H1 (cell line): ENCODE results near the gene TTI1. TPM values are rescaled to one million over a fixed set of nuclear protein-coding genes. Genes with fewer than 3 reads are reported as not detected.

Experiments used
- FOSL1 ChIP-seq: IDR thresholded peaks from 2 replicates; pipeline ENCODE4 v1.6.1; 2011; ENCODE audit warnings: mild to moderate bottlenecking, low read depth, low read length, moderate library complexity; ENCODE audit not compliant: insufficient read depth
- polyA plus RNA-seq, 7 experiments: library from polyadenylated mRNA; depleted of rRNA in 3 of 7; stranded (reverse) in 5 of 7; unstranded in 2 of 7; fragments of >200 nt in 5 of 7; fragments of 200-250 nt in 2 of 7; gene quantifications; 1 replicate in 5 of 7; 2 replicates in 1 of 7; 4 replicates in 1 of 7; pipeline versions ENCODE4 v1.2.1 to v1.2.3, GENCODE V29; 2011 to 2013; ENCODE audit warnings: missing spikeins in 2 of 7, mixed read lengths in 2 of 7
- total RNA-seq: library from RNA; stranded (reverse); fragmentation: NEBNext Ultra II Directional; extraction: Animal tissue kit (Norgen Biotek cat#: 25700); gene quantifications from 2 replicates; pipeline ENCODE4 v1.2.1, GENCODE V29; 2021
- TF ChIP-seq, protein P1 (sequence below): fragments of 300-600 bp; sonication (generic); IDR thresholded peaks from 2 replicates; pipeline ENCODE4 v1.7.1; 2012; ENCODE audit warnings: low read length, moderate library complexity, mild to moderate bottlenecking, inconsistent platforms; ENCODE audit not compliant: insufficient replicate concordance

The TTI1 gene
- total and polyA plus RNA-seq, 2 of the 8 experiments (the other 6 are each of a cell fraction or from before 2014, with no cell fraction given): 34.1 to 47.0 TPM

- TF ChIP-seq, protein P1, sequence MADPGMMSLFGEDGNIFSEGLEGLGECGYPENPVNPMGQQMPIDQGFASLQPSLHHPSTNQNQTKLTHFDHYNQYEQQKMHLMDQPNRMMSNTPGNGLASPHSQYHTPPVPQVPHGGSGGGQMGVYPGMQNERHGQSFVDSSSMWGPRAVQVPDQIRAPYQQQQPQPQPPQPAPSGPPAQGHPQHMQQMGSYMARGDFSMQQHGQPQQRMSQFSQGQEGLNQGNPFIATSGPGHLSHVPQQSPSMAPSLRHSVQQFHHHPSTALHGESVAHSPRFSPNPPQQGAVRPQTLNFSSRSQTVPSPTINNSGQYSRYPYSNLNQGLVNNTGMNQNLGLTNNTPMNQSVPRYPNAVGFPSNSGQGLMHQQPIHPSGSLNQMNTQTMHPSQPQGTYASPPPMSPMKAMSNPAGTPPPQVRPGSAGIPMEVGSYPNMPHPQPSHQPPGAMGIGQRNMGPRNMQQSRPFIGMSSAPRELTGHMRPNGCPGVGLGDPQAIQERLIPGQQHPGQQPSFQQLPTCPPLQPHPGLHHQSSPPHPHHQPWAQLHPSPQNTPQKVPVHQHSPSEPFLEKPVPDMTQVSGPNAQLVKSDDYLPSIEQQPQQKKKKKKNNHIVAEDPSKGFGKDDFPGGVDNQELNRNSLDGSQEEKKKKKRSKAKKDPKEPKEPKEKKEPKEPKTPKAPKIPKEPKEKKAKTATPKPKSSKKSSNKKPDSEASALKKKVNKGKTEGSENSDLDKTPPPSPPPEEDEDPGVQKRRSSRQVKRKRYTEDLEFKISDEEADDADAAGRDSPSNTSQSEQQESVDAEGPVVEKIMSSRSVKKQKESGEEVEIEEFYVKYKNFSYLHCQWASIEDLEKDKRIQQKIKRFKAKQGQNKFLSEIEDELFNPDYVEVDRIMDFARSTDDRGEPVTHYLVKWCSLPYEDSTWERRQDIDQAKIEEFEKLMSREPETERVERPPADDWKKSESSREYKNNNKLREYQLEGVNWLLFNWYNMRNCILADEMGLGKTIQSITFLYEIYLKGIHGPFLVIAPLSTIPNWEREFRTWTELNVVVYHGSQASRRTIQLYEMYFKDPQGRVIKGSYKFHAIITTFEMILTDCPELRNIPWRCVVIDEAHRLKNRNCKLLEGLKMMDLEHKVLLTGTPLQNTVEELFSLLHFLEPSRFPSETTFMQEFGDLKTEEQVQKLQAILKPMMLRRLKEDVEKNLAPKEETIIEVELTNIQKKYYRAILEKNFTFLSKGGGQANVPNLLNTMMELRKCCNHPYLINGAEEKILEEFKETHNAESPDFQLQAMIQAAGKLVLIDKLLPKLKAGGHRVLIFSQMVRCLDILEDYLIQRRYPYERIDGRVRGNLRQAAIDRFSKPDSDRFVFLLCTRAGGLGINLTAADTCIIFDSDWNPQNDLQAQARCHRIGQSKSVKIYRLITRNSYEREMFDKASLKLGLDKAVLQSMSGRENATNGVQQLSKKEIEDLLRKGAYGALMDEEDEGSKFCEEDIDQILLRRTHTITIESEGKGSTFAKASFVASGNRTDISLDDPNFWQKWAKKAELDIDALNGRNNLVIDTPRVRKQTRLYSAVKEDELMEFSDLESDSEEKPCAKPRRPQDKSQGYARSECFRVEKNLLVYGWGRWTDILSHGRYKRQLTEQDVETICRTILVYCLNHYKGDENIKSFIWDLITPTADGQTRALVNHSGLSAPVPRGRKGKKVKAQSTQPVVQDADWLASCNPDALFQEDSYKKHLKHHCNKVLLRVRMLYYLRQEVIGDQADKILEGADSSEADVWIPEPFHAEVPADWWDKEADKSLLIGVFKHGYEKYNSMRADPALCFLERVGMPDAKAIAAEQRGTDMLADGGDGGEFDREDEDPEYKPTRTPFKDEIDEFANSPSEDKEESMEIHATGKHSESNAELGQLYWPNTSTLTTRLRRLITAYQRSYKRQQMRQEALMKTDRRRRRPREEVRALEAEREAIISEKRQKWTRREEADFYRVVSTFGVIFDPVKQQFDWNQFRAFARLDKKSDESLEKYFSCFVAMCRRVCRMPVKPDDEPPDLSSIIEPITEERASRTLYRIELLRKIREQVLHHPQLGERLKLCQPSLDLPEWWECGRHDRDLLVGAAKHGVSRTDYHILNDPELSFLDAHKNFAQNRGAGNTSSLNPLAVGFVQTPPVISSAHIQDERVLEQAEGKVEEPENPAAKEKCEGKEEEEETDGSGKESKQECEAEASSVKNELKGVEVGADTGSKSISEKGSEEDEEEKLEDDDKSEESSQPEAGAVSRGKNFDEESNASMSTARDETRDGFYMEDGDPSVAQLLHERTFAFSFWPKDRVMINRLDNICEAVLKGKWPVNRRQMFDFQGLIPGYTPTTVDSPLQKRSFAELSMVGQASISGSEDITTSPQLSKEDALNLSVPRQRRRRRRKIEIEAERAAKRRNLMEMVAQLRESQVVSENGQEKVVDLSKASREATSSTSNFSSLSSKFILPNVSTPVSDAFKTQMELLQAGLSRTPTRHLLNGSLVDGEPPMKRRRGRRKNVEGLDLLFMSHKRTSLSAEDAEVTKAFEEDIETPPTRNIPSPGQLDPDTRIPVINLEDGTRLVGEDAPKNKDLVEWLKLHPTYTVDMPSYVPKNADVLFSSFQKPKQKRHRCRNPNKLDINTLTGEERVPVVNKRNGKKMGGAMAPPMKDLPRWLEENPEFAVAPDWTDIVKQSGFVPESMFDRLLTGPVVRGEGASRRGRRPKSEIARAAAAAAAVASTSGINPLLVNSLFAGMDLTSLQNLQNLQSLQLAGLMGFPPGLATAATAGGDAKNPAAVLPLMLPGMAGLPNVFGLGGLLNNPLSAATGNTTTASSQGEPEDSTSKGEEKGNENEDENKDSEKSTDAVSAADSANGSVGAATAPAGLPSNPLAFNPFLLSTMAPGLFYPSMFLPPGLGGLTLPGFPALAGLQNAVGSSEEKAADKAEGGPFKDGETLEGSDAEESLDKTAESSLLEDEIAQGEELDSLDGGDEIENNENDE: no peak
- TF ChIP-seq FOSL1: no peak
Measured at GRCh38 chr20:37989601-37990295, 43.5 kb downstream of the TTI1 start (continued).
